ENCODE data around the gene DUSP3. TPM values are rescaled to one million over a fixed set of nuclear protein-coding genes. Genes with fewer than 3 reads are reported as not detected.

Gene DUSP3
- total RNA-seq, 2 donors from 2014 or later: 130 to 137 TPM

DNA sequence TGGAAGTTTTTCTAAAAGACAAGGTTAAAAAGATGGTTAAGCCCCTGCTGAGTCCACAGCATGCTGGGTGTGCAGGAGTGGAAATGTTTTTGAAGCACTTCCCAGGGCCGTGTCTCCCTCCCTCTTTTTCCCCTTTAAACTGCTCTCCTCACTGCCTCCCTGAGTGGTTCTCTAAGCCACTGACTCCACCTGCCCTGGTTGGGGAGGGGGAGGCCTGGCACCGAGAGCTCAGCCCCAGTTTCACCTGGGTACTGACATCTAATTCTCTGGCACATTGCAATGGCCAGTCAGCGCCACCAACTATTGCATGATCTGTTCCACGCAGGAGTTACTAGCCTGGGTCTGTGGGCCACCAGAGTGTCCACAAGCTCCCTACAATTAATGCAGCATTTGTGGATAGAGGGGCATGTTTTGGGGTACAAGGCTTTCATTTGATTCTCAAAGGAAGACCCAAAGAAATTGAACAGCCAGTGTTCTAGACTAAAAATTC is 31.5 kb upstream of the DUSP3 start:
- ATAC-seq (ENCODE audit: insufficient number of reproducible peaks, low FRiP score, low read depth) (no peak), DNase-seq (ENCODE audit: low spot score) (no peak)
- H3K4me3 ChIP-seq: no peak overlapping the region
- H3K4me1 ChIP-seq (ENCODE audit: control insufficient read depth in 1 of 2, low read depth in 2 of 2): peaks cover 0 to 5% of the 10 kb centered on the region in 2 donors
- H3K27me3 ChIP-seq (replicated peaks; ENCODE audit: insufficient read depth): no peaks in the 10 kb centered on the region
- peaks cover 29% of the 10 kb centered on the region for H3K36me3 ChIP-seq
- no peak overlapping the region for H3K27ac ChIP-seq
- H3K9me3 ChIP-seq: no peaks in the 10 kb centered on the region
- TF ChIP-seq, protein P1, sequence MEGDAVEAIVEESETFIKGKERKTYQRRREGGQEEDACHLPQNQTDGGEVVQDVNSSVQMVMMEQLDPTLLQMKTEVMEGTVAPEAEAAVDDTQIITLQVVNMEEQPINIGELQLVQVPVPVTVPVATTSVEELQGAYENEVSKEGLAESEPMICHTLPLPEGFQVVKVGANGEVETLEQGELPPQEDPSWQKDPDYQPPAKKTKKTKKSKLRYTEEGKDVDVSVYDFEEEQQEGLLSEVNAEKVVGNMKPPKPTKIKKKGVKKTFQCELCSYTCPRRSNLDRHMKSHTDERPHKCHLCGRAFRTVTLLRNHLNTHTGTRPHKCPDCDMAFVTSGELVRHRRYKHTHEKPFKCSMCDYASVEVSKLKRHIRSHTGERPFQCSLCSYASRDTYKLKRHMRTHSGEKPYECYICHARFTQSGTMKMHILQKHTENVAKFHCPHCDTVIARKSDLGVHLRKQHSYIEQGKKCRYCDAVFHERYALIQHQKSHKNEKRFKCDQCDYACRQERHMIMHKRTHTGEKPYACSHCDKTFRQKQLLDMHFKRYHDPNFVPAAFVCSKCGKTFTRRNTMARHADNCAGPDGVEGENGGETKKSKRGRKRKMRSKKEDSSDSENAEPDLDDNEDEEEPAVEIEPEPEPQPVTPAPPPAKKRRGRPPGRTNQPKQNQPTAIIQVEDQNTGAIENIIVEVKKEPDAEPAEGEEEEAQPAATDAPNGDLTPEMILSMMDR (IDR thresholded peaks at IDR 0.05): no peak

DNA sequence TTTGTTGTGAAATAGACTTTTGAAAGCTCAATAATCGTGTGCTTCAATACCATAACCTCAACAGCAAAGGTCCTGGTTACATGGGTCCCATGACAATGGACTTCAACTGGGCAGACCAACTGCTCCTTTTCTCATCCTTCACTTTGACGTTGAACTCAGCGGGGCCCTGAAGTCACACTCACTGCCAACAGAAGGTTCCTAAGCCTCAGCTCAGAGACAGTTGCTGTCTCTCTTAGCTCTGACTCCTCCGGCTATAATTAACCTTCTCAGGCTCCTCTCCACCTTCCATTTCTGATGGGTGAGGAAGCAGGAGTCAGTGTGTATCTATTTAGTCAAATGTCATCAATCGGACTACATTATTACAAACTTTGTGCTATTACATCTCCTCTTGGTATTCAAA is 30.3 kb upstream of the DUSP3 start:
- no peaks in the 10 kb centered on the region for H3K9me3 ChIP-seq
- ATAC-seq (ENCODE audit: insufficient number of reproducible peaks, low FRiP score, low read depth) (no peak), DNase-seq (ENCODE audit: low spot score) (no peak)
- H3K4me3 ChIP-seq: no peak overlapping the region
- no peaks in the 10 kb centered on the region for H3K27me3 ChIP-seq (replicated peaks; ENCODE audit: insufficient read depth)
- peaks cover 27% of the 10 kb centered on the region for H3K36me3 ChIP-seq
- no peaks in the 10 kb centered on the region for H3K4me1 ChIP-seq (ENCODE audit: control insufficient read depth in 1 of 2, low read depth in 2 of 2)
- TF ChIP-seq, protein P1 (IDR thresholded peaks at IDR 0.05): no peak
- H3K27ac ChIP-seq: no peak overlapping the region

DNA sequence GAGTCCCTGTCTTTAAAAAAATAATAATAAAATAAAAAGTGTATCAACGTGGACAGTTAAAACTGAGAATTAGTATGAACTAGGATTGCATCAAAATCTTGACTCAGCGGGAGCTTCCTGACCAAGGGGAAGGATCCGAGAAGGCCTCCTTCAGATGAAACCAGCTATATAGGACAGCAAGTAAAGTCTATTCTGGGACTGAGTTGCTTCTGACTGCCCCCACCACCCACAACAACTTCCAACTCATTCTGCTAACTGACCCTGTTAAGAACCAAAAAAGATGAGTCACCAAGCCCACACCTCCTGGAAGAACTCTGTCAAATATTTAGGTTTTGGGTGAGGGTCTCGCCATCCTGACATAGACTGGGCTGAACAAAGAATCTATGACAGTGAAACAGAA is 29.3 kb upstream of the DUSP3 start:
- TF ChIP-seq, protein P1 (IDR thresholded peaks at IDR 0.05): no peak
- DNase-seq (ENCODE audit: low spot score) (no peak), ATAC-seq (ENCODE audit: insufficient number of reproducible peaks, low FRiP score, low read depth) (no peak)
- no peaks in the 10 kb centered on the region for H3K27me3 ChIP-seq (replicated peaks; ENCODE audit: insufficient read depth)
- H3K9me3 ChIP-seq: no peaks in the 10 kb centered on the region
- H3K4me1 ChIP-seq (ENCODE audit: control insufficient read depth in 1 of 2, low read depth in 2 of 2): no peaks in the 10 kb centered on the region
- H3K36me3 ChIP-seq: peaks cover 19% of the 10 kb centered on the region
- no peak overlapping the region for H3K27ac ChIP-seq
- H3K4me3 ChIP-seq: no peak overlapping the region

DNA sequence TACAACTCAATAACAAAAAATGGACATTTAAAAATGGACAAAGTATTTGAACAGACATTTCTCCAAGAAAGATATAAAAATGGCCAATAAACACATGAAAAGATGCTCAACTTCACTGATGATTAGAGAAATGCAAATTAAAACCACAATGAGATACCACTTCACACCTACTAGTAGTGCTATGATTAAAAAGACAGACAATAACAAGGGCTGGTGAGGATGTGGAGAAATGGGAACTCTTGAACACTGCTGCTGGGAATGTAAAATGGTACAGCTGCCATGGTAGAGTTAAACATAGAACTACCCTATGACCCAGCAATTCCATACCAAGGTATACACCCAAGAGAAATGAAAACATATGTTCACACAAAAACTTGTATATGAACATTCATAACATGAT is 26.3 kb upstream of the DUSP3 start:
- H3K4me3 ChIP-seq: no peak overlapping the region
- no peaks in the 10 kb centered on the region for H3K9me3 ChIP-seq
- H3K27me3 ChIP-seq (replicated peaks; ENCODE audit: insufficient read depth): no peaks in the 10 kb centered on the region
- TF ChIP-seq, protein P1 (IDR thresholded peaks at IDR 0.05): no peak
- no peaks in the 10 kb centered on the region for H3K4me1 ChIP-seq (ENCODE audit: control insufficient read depth in 1 of 2, low read depth in 2 of 2)
- ATAC-seq (ENCODE audit: insufficient number of reproducible peaks, low FRiP score, low read depth) (no peak), DNase-seq (ENCODE audit: low spot score) (no peak)
- H3K36me3 ChIP-seq: peaks cover 16% of the 10 kb centered on the region
- H3K27ac ChIP-seq: no peak overlapping the region

DNA sequence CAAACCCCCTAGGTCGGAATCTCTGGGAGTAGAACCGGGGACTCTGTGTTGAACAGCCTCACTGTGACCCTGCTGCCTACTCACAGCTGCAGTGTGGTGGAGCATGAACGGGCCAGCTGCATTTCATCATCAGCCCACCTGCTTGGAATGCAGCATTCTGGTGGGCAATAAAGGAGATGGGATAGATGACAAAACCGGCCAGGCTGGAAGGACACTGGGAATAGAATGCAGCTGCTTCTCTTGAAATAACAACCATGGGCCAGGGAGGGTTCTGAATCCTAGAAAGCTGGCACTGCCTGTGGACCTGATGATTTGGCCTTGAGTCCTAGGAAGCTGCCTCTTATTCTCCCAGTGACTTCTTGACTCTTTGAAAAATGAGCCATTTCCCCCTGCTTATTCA is 25.0 kb upstream of the DUSP3 start:
- ATAC-seq (ENCODE audit: insufficient number of reproducible peaks, low FRiP score, low read depth) (no peak), DNase-seq (ENCODE audit: low spot score) (no peak)
- Histone ChIP-seq H3K36me3 (peaks cover 9% of the 10 kb centered on the region), H3K27me3 (replicated peaks; ENCODE audit: insufficient read depth) (no peaks in the 10 kb centered on the region), H3K4me1 (ENCODE audit: control insufficient read depth in 1 of 2, low read depth in 2 of 2) (no peaks in the 10 kb centered on the region), H3K27ac (no peak overlapping the region), H3K9me3 (no peaks in the 10 kb centered on the region), H3K4me3 (no peak overlapping the region)
- TF ChIP-seq, protein P1 (IDR thresholded peaks at IDR 0.05): no peak
